ENCODE results near the gene BORCS8. TPM values are rescaled to one million over a fixed set of nuclear protein-coding genes. Genes with fewer than 3 reads are reported as not detected.
"Not testable (repeated sequence)": the region's sequence is repeated elsewhere in the genome, so short reads cannot be mapped to it uniquely, and the experiment has no call there.

BORCS8 gene
- total and polyA plus RNA-seq, 5 donors from 2014 or later = 20.1 to 28.4 (median 22.8) TPM

- no peak for ATAC-seq (ENCODE audit: low read depth in 2 of 2)
- Mint-ChIP-seq H3K27me3 (no peaks in the 10 kb centered on the region), H3K4me1 (peaks cover 0 to 2% (median 0%) of the 10 kb centered on the region in 4 donors), H3K36me3 (peaks cover 21% of the 10 kb centered on the region), H3K4me3 (no peak overlapping the region), H3K27ac (no peak overlapping the region), H3K9me3 (peaks cover 0 to 2% (median 0%) of the 10 kb centered on the region in 7 donors)
- no peaks in the 10 kb centered on the region for H3K27me3 ChIP-seq (ENCODE audit: control insufficient read depth, insufficient read depth, low read length)
- DNase-seq = no peak
- no peaks in the 10 kb centered on the region for H3K4me1 ChIP-seq (ENCODE audit: control insufficient read depth, insufficient read depth, low read length, poor library complexity, severe bottlenecking)
- H3K4me3 ChIP-seq (ENCODE audit: low read depth, low read length) = no peak overlapping the region
- H3K27ac ChIP-seq (ENCODE audit: insufficient read depth, low read length, poor library complexity, severe bottlenecking) = no peak overlapping the region
- H3K9me3 ChIP-seq (ENCODE audit: control insufficient read depth in 2 of 2, low read length in 2 of 2) = no peaks in the 10 kb centered on the region
- H3K36me3 ChIP-seq (ENCODE audit: control insufficient read depth, insufficient read depth, low read length) = peaks cover 12% of the 10 kb centered on the region
Measured at GRCh38 chr19:19151418-19151817, 40.5 kb downstream of the BORCS8 start.

- Histone ChIP-seq H3K27me3 (ENCODE audit: control insufficient read depth, insufficient read depth, low read length) (no peaks in the 10 kb centered on the region), H3K36me3 (ENCODE audit: control insufficient read depth, insufficient read depth, low read length) (peaks cover 12% of the 10 kb centered on the region), H3K4me3 (ENCODE audit: low read depth, low read length) (no peak overlapping the region), H3K9me3 (ENCODE audit: control insufficient read depth in 2 of 2, low read length in 2 of 2) (no peaks in the 10 kb centered on the region), H3K4me1 (ENCODE audit: control insufficient read depth, insufficient read depth, low read length, poor library complexity, severe bottlenecking) (peaks cover 7% of the 10 kb centered on the region), H3K27ac (ENCODE audit: insufficient read depth, low read length, poor library complexity, severe bottlenecking) (no peak overlapping the region)
- Mint-ChIP-seq H3K36me3 (peaks cover 12% of the 10 kb centered on the region), H3K4me3 (no peak overlapping the region), H3K4me1 (peaks cover 0 to 5% (median 0%) of the 10 kb centered on the region in 4 donors), H3K27ac (no peak overlapping the region), H3K9me3 (no peaks in the 10 kb centered on the region), H3K27me3 (no peaks in the 10 kb centered on the region)
- ATAC-seq (ENCODE audit: low read depth in 2 of 2) = no peak
- DNase-seq = no peak
Measured at GRCh38 chr19:19149435-19149834, 42.5 kb downstream of the BORCS8 start.

- not testable (repeated sequence) for H3K27me3 Mint-ChIP-seq; H3K27ac ChIP-seq (ENCODE audit: insufficient read depth, low read length, poor library complexity, severe bottlenecking); H3K4me3 Mint-ChIP-seq; H3K9me3 ChIP-seq (ENCODE audit: control insufficient read depth in 2 of 2, low read length in 2 of 2); H3K4me3 ChIP-seq (ENCODE audit: low read depth, low read length); H3K4me1 ChIP-seq (ENCODE audit: control insufficient read depth, insufficient read depth, low read length, poor library complexity, severe bottlenecking); H3K27me3 ChIP-seq (ENCODE audit: control insufficient read depth, insufficient read depth, low read length); H3K4me1 Mint-ChIP-seq; H3K9me3 Mint-ChIP-seq; H3K27ac Mint-ChIP-seq; DNase-seq; ATAC-seq (ENCODE audit: low read depth in 2 of 2)
- peaks cover 12% of the 10 kb centered on the region for H3K36me3 Mint-ChIP-seq
- peaks cover 12% of the 10 kb centered on the region for H3K36me3 ChIP-seq (ENCODE audit: control insufficient read depth, insufficient read depth, low read length)
Measured at GRCh38 chr19:19148504-19148903, 43.4 kb downstream of the BORCS8 start.

GRCh38 chr19:19147344-19147743 lies 44.6 kb downstream of the BORCS8 start:
- H3K9me3 ChIP-seq (ENCODE audit: control insufficient read depth in 2 of 2, low read length in 2 of 2) = no peaks in the 10 kb centered on the region
- H3K27ac ChIP-seq (ENCODE audit: insufficient read depth, low read length, poor library complexity, severe bottlenecking) = no peak overlapping the region
- peaks cover 0 to 5% (median 0%) of the 10 kb centered on the region in 4 donors for H3K4me1 Mint-ChIP-seq
- H3K4me3 ChIP-seq (ENCODE audit: low read depth, low read length) = no peak overlapping the region
- peaks cover 12% of the 10 kb centered on the region for H3K36me3 ChIP-seq (ENCODE audit: control insufficient read depth, insufficient read depth, low read length)
- no peak overlapping the region for H3K27ac Mint-ChIP-seq
- H3K27me3 ChIP-seq (ENCODE audit: control insufficient read depth, insufficient read depth, low read length) = no peaks in the 10 kb centered on the region
- peaks cover 12% of the 10 kb centered on the region for H3K36me3 Mint-ChIP-seq
- H3K4me3 Mint-ChIP-seq = no peak overlapping the region
- no peaks in the 10 kb centered on the region for H3K27me3 Mint-ChIP-seq
- no peak for ATAC-seq (ENCODE audit: low read depth in 2 of 2)
- H3K9me3 Mint-ChIP-seq = no peaks in the 10 kb centered on the region
- DNase-seq = no peak
- H3K4me1 ChIP-seq (ENCODE audit: control insufficient read depth, insufficient read depth, low read length, poor library complexity, severe bottlenecking) = peaks cover 7% of the 10 kb centered on the region

- Mint-ChIP-seq H3K27me3 (no peaks in the 10 kb centered on the region), H3K9me3 (no peaks in the 10 kb centered on the region), H3K36me3 (peaks cover 12% of the 10 kb centered on the region), H3K27ac (no peak overlapping the region), H3K4me1 (peaks cover 0 to 5% (median 0%) of the 10 kb centered on the region in 4 donors), H3K4me3 (no peak overlapping the region)
- Histone ChIP-seq H3K9me3 (ENCODE audit: control insufficient read depth in 2 of 2, low read length in 2 of 2) (no peaks in the 10 kb centered on the region), H3K4me1 (ENCODE audit: control insufficient read depth, insufficient read depth, low read length, poor library complexity, severe bottlenecking) (peaks cover 7% of the 10 kb centered on the region), H3K27ac (ENCODE audit: insufficient read depth, low read length, poor library complexity, severe bottlenecking) (no peak overlapping the region), H3K36me3 (ENCODE audit: control insufficient read depth, insufficient read depth, low read length) (peaks cover 12% of the 10 kb centered on the region), H3K4me3 (ENCODE audit: low read depth, low read length) (no peak overlapping the region), H3K27me3 (ENCODE audit: control insufficient read depth, insufficient read depth, low read length) (no peaks in the 10 kb centered on the region)
- ATAC-seq (ENCODE audit: low read depth in 2 of 2) (no peak), DNase-seq (no peak)
Measured at GRCh38 chr19:19146865-19147264, 45.1 kb downstream of the BORCS8 start.

GRCh38 chr19:19145684-19146608 lies 46.0 kb downstream of the BORCS8 start:
- no peak overlapping the region for H3K27ac Mint-ChIP-seq
- H3K27ac ChIP-seq (ENCODE audit: insufficient read depth, low read length, poor library complexity, severe bottlenecking) = no peak overlapping the region
- peaks cover 12% of the 10 kb centered on the region for H3K36me3 Mint-ChIP-seq
- H3K4me3 ChIP-seq (ENCODE audit: low read depth, low read length) = no peak overlapping the region
- H3K9me3 ChIP-seq (ENCODE audit: control insufficient read depth in 2 of 2, low read length in 2 of 2) = no peaks in the 10 kb centered on the region
- DNase-seq (peak; percentile 75 to 82 (median 80)), ATAC-seq (ENCODE audit: low read depth in 2 of 2) (peak; percentile 84 to 86)
- no peaks in the 10 kb centered on the region for H3K9me3 Mint-ChIP-seq
- H3K27me3 Mint-ChIP-seq = no peaks in the 10 kb centered on the region
- H3K36me3 ChIP-seq (ENCODE audit: control insufficient read depth, insufficient read depth, low read length) = peaks cover 12% of the 10 kb centered on the region
- peaks cover 0 to 5% (median 0%) of the 10 kb centered on the region in 4 donors for H3K4me1 Mint-ChIP-seq
- no peak overlapping the region for H3K4me3 Mint-ChIP-seq
- H3K27me3 ChIP-seq (ENCODE audit: control insufficient read depth, insufficient read depth, low read length) = no peaks in the 10 kb centered on the region
- H3K4me1 ChIP-seq (ENCODE audit: control insufficient read depth, insufficient read depth, low read length, poor library complexity, severe bottlenecking) = peaks cover 7% of the 10 kb centered on the region

GRCh38 chr19:19145281-19145680 lies 46.7 kb downstream of the BORCS8 start:
- DNase-seq (no peak), ATAC-seq (ENCODE audit: low read depth in 2 of 2) (no peak)
- no peaks in the 10 kb centered on the region for H3K27me3 ChIP-seq (ENCODE audit: control insufficient read depth, insufficient read depth, low read length)
- Mint-ChIP-seq H3K4me3 (no peak overlapping the region), H3K27ac (no peak overlapping the region), H3K4me1 (peaks cover 0 to 5% (median 0%) of the 10 kb centered on the region in 4 donors), H3K36me3 (peaks cover 12% of the 10 kb centered on the region), H3K9me3 (no peaks in the 10 kb centered on the region), H3K27me3 (no peaks in the 10 kb centered on the region)
- H3K4me3 ChIP-seq (ENCODE audit: low read depth, low read length) = no peak overlapping the region
- no peak overlapping the region for H3K27ac ChIP-seq (ENCODE audit: insufficient read depth, low read length, poor library complexity, severe bottlenecking)
- H3K9me3 ChIP-seq (ENCODE audit: control insufficient read depth in 2 of 2, low read length in 2 of 2) = no peaks in the 10 kb centered on the region
- peaks cover 12% of the 10 kb centered on the region for H3K36me3 ChIP-seq (ENCODE audit: control insufficient read depth, insufficient read depth, low read length)
- H3K4me1 ChIP-seq (ENCODE audit: control insufficient read depth, insufficient read depth, low read length, poor library complexity, severe bottlenecking) = peaks cover 7% of the 10 kb centered on the region

GRCh38 chr19:19142347-19142746 lies 49.6 kb downstream of the BORCS8 start:
- no peak overlapping the region for H3K4me3 ChIP-seq (ENCODE audit: low read depth, low read length)
- H3K27ac ChIP-seq (ENCODE audit: insufficient read depth, low read length, poor library complexity, severe bottlenecking) = no peak overlapping the region
- peaks cover 16% of the 10 kb centered on the region for H3K4me1 ChIP-seq (ENCODE audit: control insufficient read depth, insufficient read depth, low read length, poor library complexity, severe bottlenecking)
- Mint-ChIP-seq H3K36me3 (no peaks in the 10 kb centered on the region), H3K27ac (no peak overlapping the region), H3K27me3 (no peaks in the 10 kb centered on the region), H3K4me1 (peaks cover 6 to 29% (median 15%) of the 10 kb centered on the region in 4 donors), H3K4me3 (peak overlapping the region in 1 of 4 donors; percentile 38), H3K9me3 (no peaks in the 10 kb centered on the region)
- H3K9me3 ChIP-seq (ENCODE audit: control insufficient read depth in 2 of 2, low read length in 2 of 2) = no peaks in the 10 kb centered on the region
- DNase-seq = no peak
- H3K27me3 ChIP-seq (ENCODE audit: control insufficient read depth, insufficient read depth, low read length) = no peaks in the 10 kb centered on the region
- no peak for ATAC-seq (ENCODE audit: low read depth in 2 of 2)
- H3K36me3 ChIP-seq (ENCODE audit: control insufficient read depth, insufficient read depth, low read length) = no peaks in the 10 kb centered on the region
